OCI-LY3 (cell line): ENCODE results near the gene PRCP.

Source experiments
- EZH2phosphoT487 ChIP-seq: fragments of 200-600 bp; shearing (Covaris generic); IDR thresholded peaks from 2 replicates; pipeline ENCODE4 v1.6.1; 2018; ENCODE audit warnings: antibody characterized with exemption, mixed run types, low read depth
- TF ChIP-seq, protein P1 (sequence below): fragments of 200-600, 300-600 bp; sonication (generic); IDR thresholded peaks from 2 replicates; pipeline ENCODE4 v1.5.1; 2014; ENCODE audit warnings: antibody characterized with exemption, low read length, low read depth

DNA sequence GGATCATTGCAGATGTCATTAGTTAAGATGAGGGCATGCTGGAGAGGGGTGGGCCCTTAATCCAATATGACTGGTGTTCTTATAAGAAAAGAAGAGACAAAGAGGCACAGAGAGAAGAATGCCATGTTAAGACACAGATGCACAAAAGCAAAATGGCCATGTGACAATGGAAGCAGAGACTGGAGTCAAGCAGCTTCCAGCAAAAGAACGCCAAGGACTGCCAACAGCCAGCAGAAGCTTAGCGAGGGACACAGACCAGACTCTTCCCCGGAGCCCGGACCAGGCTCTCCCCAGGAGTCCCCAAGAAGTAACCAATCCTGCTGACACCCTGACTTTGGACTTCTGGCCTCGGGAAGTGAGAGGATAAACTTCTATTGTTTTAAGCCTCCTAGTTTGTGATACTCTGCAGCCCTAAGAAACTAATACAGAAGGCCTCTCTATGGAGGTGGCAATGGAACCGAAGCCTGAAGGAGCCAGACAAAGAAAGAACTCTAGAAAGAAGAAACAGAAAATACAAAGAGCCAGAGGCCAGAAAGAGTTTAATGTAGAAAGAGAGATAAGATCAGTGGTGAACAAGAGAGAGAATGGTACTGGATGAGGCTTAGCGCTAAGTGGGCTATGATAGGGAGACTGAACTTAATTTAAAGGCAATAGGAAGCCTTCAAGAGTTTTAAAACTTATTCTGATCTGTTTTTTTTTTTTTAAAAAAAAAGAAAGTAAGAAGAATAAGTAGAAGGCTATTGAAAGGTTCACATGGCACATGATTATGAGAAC lies 27.7 kb downstream of the PRCP start:
- TF ChIP-seq, protein P1, sequence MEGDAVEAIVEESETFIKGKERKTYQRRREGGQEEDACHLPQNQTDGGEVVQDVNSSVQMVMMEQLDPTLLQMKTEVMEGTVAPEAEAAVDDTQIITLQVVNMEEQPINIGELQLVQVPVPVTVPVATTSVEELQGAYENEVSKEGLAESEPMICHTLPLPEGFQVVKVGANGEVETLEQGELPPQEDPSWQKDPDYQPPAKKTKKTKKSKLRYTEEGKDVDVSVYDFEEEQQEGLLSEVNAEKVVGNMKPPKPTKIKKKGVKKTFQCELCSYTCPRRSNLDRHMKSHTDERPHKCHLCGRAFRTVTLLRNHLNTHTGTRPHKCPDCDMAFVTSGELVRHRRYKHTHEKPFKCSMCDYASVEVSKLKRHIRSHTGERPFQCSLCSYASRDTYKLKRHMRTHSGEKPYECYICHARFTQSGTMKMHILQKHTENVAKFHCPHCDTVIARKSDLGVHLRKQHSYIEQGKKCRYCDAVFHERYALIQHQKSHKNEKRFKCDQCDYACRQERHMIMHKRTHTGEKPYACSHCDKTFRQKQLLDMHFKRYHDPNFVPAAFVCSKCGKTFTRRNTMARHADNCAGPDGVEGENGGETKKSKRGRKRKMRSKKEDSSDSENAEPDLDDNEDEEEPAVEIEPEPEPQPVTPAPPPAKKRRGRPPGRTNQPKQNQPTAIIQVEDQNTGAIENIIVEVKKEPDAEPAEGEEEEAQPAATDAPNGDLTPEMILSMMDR: no peak
- no peak for TF ChIP-seq EZH2phosphoT487
